Neural cell (in vitro differentiated cells): ENCODE results near the gene HSD11B2. TPM values are rescaled to one million over a fixed set of nuclear protein-coding genes. Genes with fewer than 3 reads are reported as not detected.

Experiments
- H2AFZ ChIP-seq: fragments of 200-600, 300-800 bp; sonication (generic), shearing (Covaris generic); 2 replicates; pipeline ENCODE4 v1.6.0; 2014; ENCODE audit warnings: low read depth, mild to moderate bottlenecking, antibody characterized with exemption, low read length, moderate library complexity
- H3F3A ChIP-seq: fragments of 200-600 bp; shearing (Covaris generic); 2 replicates; pipeline ENCODE4 v1.6.1; 2016; ENCODE audit warnings: mild to moderate bottlenecking, moderate library complexity, mixed read lengths, antibody characterized with exemption, low read length; ENCODE audit not compliant: insufficient read depth, poor library complexity, severe bottlenecking
- H3K27ac ChIP-seq: fragments of 200-600, 300-800 bp; sonication (generic), shearing (Covaris generic); 2 replicates; pipeline ENCODE4 v1.5.1; 2014; ENCODE audit warnings: mild to moderate bottlenecking, low read length, moderate library complexity
- H3K27me3 ChIP-seq: fragments of 300-800, 200-600 bp; sonication (generic), shearing (Covaris generic); 2 replicates; pipeline ENCODE4 v1.6.0; 2014; ENCODE audit warnings: mild to moderate bottlenecking, low read depth, low read length, moderate library complexity; ENCODE audit not compliant: insufficient read depth
- H3K36me3 ChIP-seq: fragments of 300-800, 200-600 bp; sonication (generic), shearing (Covaris generic); 2 replicates; pipeline ENCODE4 v1.5.1; 2014; ENCODE audit warnings: mild to moderate bottlenecking, antibody characterized with exemption, low read length, moderate library complexity; ENCODE audit not compliant: insufficient read depth
- H3K4me2 ChIP-seq: fragments of 300-800, 200-600 bp; sonication (generic), shearing (Covaris generic); 2 replicates; pipeline ENCODE4 v1.6.0; 2014; ENCODE audit warnings: mild to moderate bottlenecking, low read length
- H3K4me3 ChIP-seq: fragments of 300-800, 200-600 bp; sonication (generic), shearing (Covaris generic); 2 replicates; pipeline ENCODE4 v1.5.1; 2014; ENCODE audit warnings: mild to moderate bottlenecking, low read length, moderate library complexity
- H3K79me2 ChIP-seq: fragments of 200-600 bp; shearing (Covaris generic); replicated peaks from 2 replicates; pipeline ENCODE4 v1.6.0; 2014; ENCODE audit warnings: mild to moderate bottlenecking, low read length, moderate library complexity; ENCODE audit not compliant: insufficient read depth
- H3K9ac ChIP-seq: fragments of 300-800, 200-600 bp; sonication (generic), shearing (Covaris generic); 2 replicates; pipeline ENCODE4 v1.6.1; 2016; ENCODE audit warnings: mild to moderate bottlenecking, low read length, mixed read lengths
- H3K9me2 ChIP-seq: fragments of 200-600 bp; shearing (Covaris generic); 2 replicates; pipeline ENCODE4 v1.6.1; 2016; ENCODE audit warnings: mild to moderate bottlenecking, low read length, mixed read lengths; ENCODE audit not compliant: insufficient read depth
- H3K9me3 ChIP-seq: fragments of 200-600, 300-800 bp; sonication (generic), shearing (Covaris generic); 2 replicates; pipeline ENCODE4 v1.6.1; 2016; ENCODE audit warnings: mild to moderate bottlenecking, mixed run types, low read length, moderate library complexity, mixed read lengths
- H4K20me1 ChIP-seq: fragments of 200-600 bp; shearing (Covaris generic); 2 replicates; pipeline ENCODE4 v1.6.1; 2016; ENCODE audit warnings: mild to moderate bottlenecking, mixed run types; ENCODE audit not compliant: insufficient read depth
- EP300 ChIP-seq: fragments of 450-650 bp; conservative IDR thresholded peaks from 2 replicates; pipeline ENCODE4 v1.6.1; 2014; ENCODE audit warnings: antibody characterized with exemption, mild to moderate bottlenecking, moderate library complexity; ENCODE audit not compliant: poor library complexity, severe bottlenecking
- EZH2 ChIP-seq: fragments of 200-600, 300-800 bp; shearing (Covaris generic), sonication (generic); IDR thresholded peaks from 2 replicates; pipeline ENCODE4 v1.6.1; 2014; ENCODE audit warnings: antibody characterized with exemption, low read length, borderline replicate concordance, mild to moderate bottlenecking; ENCODE audit not compliant: insufficient read depth, poor library complexity, severe bottlenecking
- MXI1 ChIP-seq: fragments of 450-650 bp; conservative IDR thresholded peaks from 2 replicates; pipeline ENCODE4 v1.6.1; 2014; ENCODE audit warnings: antibody characterized with exemption, mild to moderate bottlenecking; ENCODE audit not compliant: poor library complexity, severe bottlenecking
- POLR2AphosphoS5 ChIP-seq: IDR thresholded peaks from 2 replicates; pipeline ENCODE4 v1.6.1; 2012
- RAD21 ChIP-seq: fragments of 450-650 bp; conservative IDR thresholded peaks from 2 replicates; pipeline ENCODE4 v1.6.1; 2014; ENCODE audit warnings: antibody characterized with exemption, mild to moderate bottlenecking, moderate library complexity
- SMC3 ChIP-seq: fragments of 450-650 bp; conservative IDR thresholded peaks from 2 replicates; pipeline ENCODE4 v1.6.1; 2014; ENCODE audit warnings: antibody characterized with exemption, mild to moderate bottlenecking, moderate library complexity; ENCODE audit not compliant: poor library complexity
- TAF1 ChIP-seq: IDR thresholded peaks from 2 replicates; pipeline ENCODE4 v1.6.1; 2012; ENCODE audit warnings: low read depth
- polyA plus RNA-seq: library from polyadenylated mRNA; depleted of rRNA; stranded (reverse); fragments of >200 nt; gene quantifications from 2 replicates; pipeline ENCODE4 v1.2.3, GENCODE V29; 2014
- TF ChIP-seq, protein P1 (sequence below): IDR thresholded peaks from 2 replicates; pipeline ENCODE4 v1.6.1; 2012; ENCODE audit warnings: borderline replicate concordance
- TF ChIP-seq, protein P2 (sequence below): fragments of 450-650 bp; IDR thresholded peaks from 2 replicates; pipeline ENCODE4 v1.5.1; 2014; ENCODE audit warnings: antibody characterized with exemption, mild to moderate bottlenecking, moderate library complexity; ENCODE audit not compliant: poor library complexity, severe bottlenecking

Gene HSD11B2
- polyA plus RNA-seq, 1 donor from 2014 or later, result 0.24 TPM

DNA sequence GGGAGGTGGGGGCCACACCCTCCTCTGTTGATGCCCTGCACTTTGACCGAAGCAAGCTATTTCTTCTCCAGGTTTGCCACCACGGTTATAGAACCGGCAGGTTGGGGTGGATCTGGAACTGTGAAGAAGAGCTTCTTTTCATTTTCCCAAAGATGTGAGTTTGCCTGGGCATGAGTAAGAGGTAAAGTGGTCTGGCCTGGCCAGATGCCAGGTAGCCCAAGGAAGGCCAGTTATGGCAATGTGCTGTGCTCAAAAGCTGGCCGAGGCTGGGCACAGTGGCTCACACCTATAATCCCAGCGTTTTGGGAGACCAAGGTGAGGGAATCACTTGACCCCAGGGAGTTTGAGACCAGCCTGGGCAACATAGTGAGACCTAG lies 31.3 kb downstream of the HSD11B2 start:
- H4K20me1 ChIP-seq, result no peaks in the 10 kb centered on the region
- H3F3A ChIP-seq, result no peaks in the 10 kb centered on the region
- H2AFZ ChIP-seq, result no peak overlapping the region
- H3K4me3 ChIP-seq, result no peak overlapping the region
- H3K9me2 ChIP-seq, result no peaks in the 10 kb centered on the region
- no peak for TF ChIP-seq POLR2AphosphoS5
- TF ChIP-seq, protein P1, sequence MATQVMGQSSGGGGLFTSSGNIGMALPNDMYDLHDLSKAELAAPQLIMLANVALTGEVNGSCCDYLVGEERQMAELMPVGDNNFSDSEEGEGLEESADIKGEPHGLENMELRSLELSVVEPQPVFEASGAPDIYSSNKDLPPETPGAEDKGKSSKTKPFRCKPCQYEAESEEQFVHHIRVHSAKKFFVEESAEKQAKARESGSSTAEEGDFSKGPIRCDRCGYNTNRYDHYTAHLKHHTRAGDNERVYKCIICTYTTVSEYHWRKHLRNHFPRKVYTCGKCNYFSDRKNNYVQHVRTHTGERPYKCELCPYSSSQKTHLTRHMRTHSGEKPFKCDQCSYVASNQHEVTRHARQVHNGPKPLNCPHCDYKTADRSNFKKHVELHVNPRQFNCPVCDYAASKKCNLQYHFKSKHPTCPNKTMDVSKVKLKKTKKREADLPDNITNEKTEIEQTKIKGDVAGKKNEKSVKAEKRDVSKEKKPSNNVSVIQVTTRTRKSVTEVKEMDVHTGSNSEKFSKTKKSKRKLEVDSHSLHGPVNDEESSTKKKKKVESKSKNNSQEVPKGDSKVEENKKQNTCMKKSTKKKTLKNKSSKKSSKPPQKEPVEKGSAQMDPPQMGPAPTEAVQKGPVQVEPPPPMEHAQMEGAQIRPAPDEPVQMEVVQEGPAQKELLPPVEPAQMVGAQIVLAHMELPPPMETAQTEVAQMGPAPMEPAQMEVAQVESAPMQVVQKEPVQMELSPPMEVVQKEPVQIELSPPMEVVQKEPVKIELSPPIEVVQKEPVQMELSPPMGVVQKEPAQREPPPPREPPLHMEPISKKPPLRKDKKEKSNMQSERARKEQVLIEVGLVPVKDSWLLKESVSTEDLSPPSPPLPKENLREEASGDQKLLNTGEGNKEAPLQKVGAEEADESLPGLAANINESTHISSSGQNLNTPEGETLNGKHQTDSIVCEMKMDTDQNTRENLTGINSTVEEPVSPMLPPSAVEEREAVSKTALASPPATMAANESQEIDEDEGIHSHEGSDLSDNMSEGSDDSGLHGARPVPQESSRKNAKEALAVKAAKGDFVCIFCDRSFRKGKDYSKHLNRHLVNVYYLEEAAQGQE, result no peak
- TF ChIP-seq TAF1, result no peak
- TF ChIP-seq SMC3, result no peak
- TF ChIP-seq MXI1, result no peak
- TF ChIP-seq EP300, result no peak
- TF ChIP-seq, protein P2, sequence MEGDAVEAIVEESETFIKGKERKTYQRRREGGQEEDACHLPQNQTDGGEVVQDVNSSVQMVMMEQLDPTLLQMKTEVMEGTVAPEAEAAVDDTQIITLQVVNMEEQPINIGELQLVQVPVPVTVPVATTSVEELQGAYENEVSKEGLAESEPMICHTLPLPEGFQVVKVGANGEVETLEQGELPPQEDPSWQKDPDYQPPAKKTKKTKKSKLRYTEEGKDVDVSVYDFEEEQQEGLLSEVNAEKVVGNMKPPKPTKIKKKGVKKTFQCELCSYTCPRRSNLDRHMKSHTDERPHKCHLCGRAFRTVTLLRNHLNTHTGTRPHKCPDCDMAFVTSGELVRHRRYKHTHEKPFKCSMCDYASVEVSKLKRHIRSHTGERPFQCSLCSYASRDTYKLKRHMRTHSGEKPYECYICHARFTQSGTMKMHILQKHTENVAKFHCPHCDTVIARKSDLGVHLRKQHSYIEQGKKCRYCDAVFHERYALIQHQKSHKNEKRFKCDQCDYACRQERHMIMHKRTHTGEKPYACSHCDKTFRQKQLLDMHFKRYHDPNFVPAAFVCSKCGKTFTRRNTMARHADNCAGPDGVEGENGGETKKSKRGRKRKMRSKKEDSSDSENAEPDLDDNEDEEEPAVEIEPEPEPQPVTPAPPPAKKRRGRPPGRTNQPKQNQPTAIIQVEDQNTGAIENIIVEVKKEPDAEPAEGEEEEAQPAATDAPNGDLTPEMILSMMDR, result no peak
- no peak for TF ChIP-seq EZH2
- no peak for TF ChIP-seq RAD21
- peaks cover 6% of the 10 kb centered on the region for H3K79me2 ChIP-seq
- no peak overlapping the region for H3K27ac ChIP-seq
- H3K9me3 ChIP-seq, result no peaks in the 10 kb centered on the region
- no peaks in the 10 kb centered on the region for H3K27me3 ChIP-seq
- H3K4me2 ChIP-seq, result no peak overlapping the region
- no peak overlapping the region for H3K9ac ChIP-seq
- no peaks in the 10 kb centered on the region for H3K36me3 ChIP-seq

DNA sequence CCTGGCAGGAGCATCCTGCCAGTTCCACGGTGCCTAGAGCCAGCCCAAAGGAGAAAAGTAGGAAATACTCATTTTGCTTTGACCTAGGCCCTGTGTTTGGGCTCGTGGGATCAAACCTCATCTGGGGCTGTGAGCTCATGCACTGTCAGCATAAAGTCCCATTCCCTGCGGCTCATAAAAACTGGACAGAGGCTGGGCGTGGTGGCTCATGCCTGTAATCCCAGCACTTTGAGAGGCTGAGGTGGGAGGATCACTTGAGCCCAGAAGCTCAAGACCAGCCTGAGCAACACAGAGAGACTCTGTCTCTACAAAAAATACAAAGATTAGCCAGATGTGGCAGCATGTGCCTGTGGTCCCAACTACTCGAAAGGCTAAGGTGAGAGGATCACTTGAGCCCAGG lies 32.1 kb downstream of the HSD11B2 start:
- H2AFZ ChIP-seq, result no peak overlapping the region
- no peak overlapping the region for H3K4me2 ChIP-seq
- peaks cover 6% of the 10 kb centered on the region for H3K79me2 ChIP-seq
- H4K20me1 ChIP-seq, result no peaks in the 10 kb centered on the region
- H3K4me3 ChIP-seq, result no peak overlapping the region
- no peak overlapping the region for H3K27ac ChIP-seq
- TF ChIP-seq MXI1, result no peak
- no peak for TF ChIP-seq TAF1
- TF ChIP-seq RAD21, result no peak
- TF ChIP-seq POLR2AphosphoS5, result no peak
- TF ChIP-seq EP300, result no peak
- no peak for TF ChIP-seq SMC3
- TF ChIP-seq, protein P1, result no peak
- TF ChIP-seq, protein P2, result no peak
- TF ChIP-seq EZH2, result no peak
- no peaks in the 10 kb centered on the region for H3F3A ChIP-seq
- no peaks in the 10 kb centered on the region for H3K9me2 ChIP-seq
- no peaks in the 10 kb centered on the region for H3K9me3 ChIP-seq
- H3K27me3 ChIP-seq, result no peaks in the 10 kb centered on the region
- no peak overlapping the region for H3K9ac ChIP-seq
- H3K36me3 ChIP-seq, result no peaks in the 10 kb centered on the region
